Neural cell (in vitro differentiated cells): ENCODE data around the gene ADAMTS17. TPM values are rescaled to one million over a fixed set of nuclear protein-coding genes. Genes with fewer than 3 reads are reported as not detected.

ENCODE experiments used
- H2AFZ ChIP-seq: fragments of 200-600, 300-800 bp; sonication (generic), shearing (Covaris generic); 2 replicates; pipeline ENCODE4 v1.6.0; 2014; ENCODE audit warnings: low read depth, mild to moderate bottlenecking, antibody characterized with exemption, low read length, moderate library complexity
- H3F3A ChIP-seq: fragments of 200-600 bp; shearing (Covaris generic); 2 replicates; pipeline ENCODE4 v1.6.1; 2016; ENCODE audit warnings: mild to moderate bottlenecking, moderate library complexity, mixed read lengths, antibody characterized with exemption, low read length; ENCODE audit not compliant: insufficient read depth, poor library complexity, severe bottlenecking
- H3K27ac ChIP-seq: fragments of 200-600, 300-800 bp; sonication (generic), shearing (Covaris generic); 2 replicates; pipeline ENCODE4 v1.5.1; 2014; ENCODE audit warnings: mild to moderate bottlenecking, low read length, moderate library complexity
- H3K27me3 ChIP-seq: fragments of 300-800, 200-600 bp; sonication (generic), shearing (Covaris generic); 2 replicates; pipeline ENCODE4 v1.6.0; 2014; ENCODE audit warnings: mild to moderate bottlenecking, low read depth, low read length, moderate library complexity; ENCODE audit not compliant: insufficient read depth
- H3K36me3 ChIP-seq: fragments of 300-800, 200-600 bp; sonication (generic), shearing (Covaris generic); 2 replicates; pipeline ENCODE4 v1.5.1; 2014; ENCODE audit warnings: mild to moderate bottlenecking, antibody characterized with exemption, low read length, moderate library complexity; ENCODE audit not compliant: insufficient read depth
- H3K4me2 ChIP-seq: fragments of 300-800, 200-600 bp; sonication (generic), shearing (Covaris generic); 2 replicates; pipeline ENCODE4 v1.6.0; 2014; ENCODE audit warnings: mild to moderate bottlenecking, low read length
- H3K4me3 ChIP-seq: fragments of 300-800, 200-600 bp; sonication (generic), shearing (Covaris generic); 2 replicates; pipeline ENCODE4 v1.5.1; 2014; ENCODE audit warnings: mild to moderate bottlenecking, low read length, moderate library complexity
- H3K79me2 ChIP-seq: fragments of 200-600 bp; shearing (Covaris generic); replicated peaks from 2 replicates; pipeline ENCODE4 v1.6.0; 2014; ENCODE audit warnings: mild to moderate bottlenecking, low read length, moderate library complexity; ENCODE audit not compliant: insufficient read depth
- H3K9ac ChIP-seq: fragments of 300-800, 200-600 bp; sonication (generic), shearing (Covaris generic); 2 replicates; pipeline ENCODE4 v1.6.1; 2016; ENCODE audit warnings: mild to moderate bottlenecking, low read length, mixed read lengths
- H3K9me2 ChIP-seq: fragments of 200-600 bp; shearing (Covaris generic); 2 replicates; pipeline ENCODE4 v1.6.1; 2016; ENCODE audit warnings: mild to moderate bottlenecking, low read length, mixed read lengths; ENCODE audit not compliant: insufficient read depth
- H3K9me3 ChIP-seq: fragments of 200-600, 300-800 bp; sonication (generic), shearing (Covaris generic); 2 replicates; pipeline ENCODE4 v1.6.1; 2016; ENCODE audit warnings: mild to moderate bottlenecking, mixed run types, low read length, moderate library complexity, mixed read lengths
- H4K20me1 ChIP-seq: fragments of 200-600 bp; shearing (Covaris generic); 2 replicates; pipeline ENCODE4 v1.6.1; 2016; ENCODE audit warnings: mild to moderate bottlenecking, mixed run types; ENCODE audit not compliant: insufficient read depth
- CTCF ChIP-seq: fragments of 450-650 bp; IDR thresholded peaks from 2 replicates; pipeline ENCODE4 v1.5.1; 2014; ENCODE audit warnings: antibody characterized with exemption, mild to moderate bottlenecking, moderate library complexity; ENCODE audit not compliant: poor library complexity, severe bottlenecking
- EP300 ChIP-seq: fragments of 450-650 bp; conservative IDR thresholded peaks from 2 replicates; pipeline ENCODE4 v1.6.1; 2014; ENCODE audit warnings: antibody characterized with exemption, mild to moderate bottlenecking, moderate library complexity; ENCODE audit not compliant: poor library complexity, severe bottlenecking
- EZH2 ChIP-seq: fragments of 200-600, 300-800 bp; shearing (Covaris generic), sonication (generic); IDR thresholded peaks from 2 replicates; pipeline ENCODE4 v1.6.1; 2014; ENCODE audit warnings: antibody characterized with exemption, low read length, borderline replicate concordance, mild to moderate bottlenecking; ENCODE audit not compliant: insufficient read depth, poor library complexity, severe bottlenecking
- MXI1 ChIP-seq: fragments of 450-650 bp; conservative IDR thresholded peaks from 2 replicates; pipeline ENCODE4 v1.6.1; 2014; ENCODE audit warnings: antibody characterized with exemption, mild to moderate bottlenecking; ENCODE audit not compliant: poor library complexity, severe bottlenecking
- POLR2AphosphoS5 ChIP-seq: IDR thresholded peaks from 2 replicates; pipeline ENCODE4 v1.6.1; 2012
- RAD21 ChIP-seq: fragments of 450-650 bp; conservative IDR thresholded peaks from 2 replicates; pipeline ENCODE4 v1.6.1; 2014; ENCODE audit warnings: antibody characterized with exemption, mild to moderate bottlenecking, moderate library complexity
- REST ChIP-seq: IDR thresholded peaks from 2 replicates; pipeline ENCODE4 v1.6.1; 2012; ENCODE audit warnings: borderline replicate concordance
- SMC3 ChIP-seq: fragments of 450-650 bp; conservative IDR thresholded peaks from 2 replicates; pipeline ENCODE4 v1.6.1; 2014; ENCODE audit warnings: antibody characterized with exemption, mild to moderate bottlenecking, moderate library complexity; ENCODE audit not compliant: poor library complexity
- TAF1 ChIP-seq: IDR thresholded peaks from 2 replicates; pipeline ENCODE4 v1.6.1; 2012; ENCODE audit warnings: low read depth
- polyA plus RNA-seq: library from polyadenylated mRNA; depleted of rRNA; stranded (reverse); fragments of >200 nt; gene quantifications from 2 replicates; pipeline ENCODE4 v1.2.3, GENCODE V29; 2014

Gene ADAMTS17
- polyA plus RNA-seq, 1 donor from 2014 or later = 0.04 TPM

- no peaks in the 10 kb centered on the region for H3K27me3 ChIP-seq
- H3F3A ChIP-seq = no peaks in the 10 kb centered on the region
- H3K79me2 ChIP-seq = no peaks in the 10 kb centered on the region
- TF ChIP-seq REST (no peak), EZH2 (no peak), CTCF (no peak), POLR2AphosphoS5 (no peak), TAF1 (no peak), MXI1 (no peak), EP300 (no peak), RAD21 (no peak), SMC3 (no peak)
- no peak overlapping the region for H3K4me3 ChIP-seq
- H3K27ac ChIP-seq = no peak overlapping the region
- H3K9me2 ChIP-seq = no peaks in the 10 kb centered on the region
- H4K20me1 ChIP-seq = no peaks in the 10 kb centered on the region
- no peaks in the 10 kb centered on the region for H3K9me3 ChIP-seq
- H3K4me2 ChIP-seq = no peak overlapping the region
- no peaks in the 10 kb centered on the region for H3K36me3 ChIP-seq
- no peak overlapping the region for H3K9ac ChIP-seq
- H2AFZ ChIP-seq = no peak overlapping the region
Measured at GRCh38 chr15:99998661-99999101, 343.1 kb downstream of the ADAMTS17 start.

- no peaks in the 10 kb centered on the region for H3K36me3 ChIP-seq
- no peaks in the 10 kb centered on the region for H3K27me3 ChIP-seq
- no peak overlapping the region for H3K9ac ChIP-seq
- no peaks in the 10 kb centered on the region for H4K20me1 ChIP-seq
- TF ChIP-seq RAD21 (no peak), POLR2AphosphoS5 (no peak), MXI1 (no peak), EZH2 (no peak), SMC3 (no peak), TAF1 (no peak), REST (no peak), CTCF (no peak), EP300 (no peak)
- H3K9me3 ChIP-seq = no peaks in the 10 kb centered on the region
- H3K4me2 ChIP-seq = no peak overlapping the region
- H3K4me3 ChIP-seq = no peak overlapping the region
- H3K79me2 ChIP-seq = no peaks in the 10 kb centered on the region
- H2AFZ ChIP-seq = no peak overlapping the region
- no peaks in the 10 kb centered on the region for H3K9me2 ChIP-seq
- no peaks in the 10 kb centered on the region for H3F3A ChIP-seq
- no peak overlapping the region for H3K27ac ChIP-seq
Measured at GRCh38 chr15:99997112-99997651, 344.6 kb downstream of the ADAMTS17 start.
